Right renal cortex interstitium (tissue), 3 donors: ENCODE measurements around the gene GYPA. TPM values are rescaled to one million over a fixed set of nuclear protein-coding genes. Genes with fewer than 3 reads are reported as not detected.

Experiments used
- polyA plus RNA-seq, 3 donors: library from polyadenylated mRNA; unstranded; fragments of 120-200 nt; gene quantifications; one replicate each; pipeline ENCODE4 v1.2.1, GENCODE V29; 2013; ENCODE audit not compliant: insufficient read length in 3 of 3

GYPA gene
- polyA plus RNA-seq, 3 donors, result 2.6 to 6.4 (median 3.6) TPM

Other genes starting within 250 kb of the GYPA start
- gene GYPE, start 235.2 kb downstream of the GYPA start, polyA plus RNA-seq, result 1 to 10 TPM; 2.6 to 4.0 (median 2.9) TPM
- 1 to 10 TPM; 1.5 to 2.4 (median 1.8) TPM for gene GYPB, start 121.3 kb downstream of the GYPA start, polyA plus RNA-seq